Chondrocyte (in vitro differentiated cells): ENCODE data around the gene AGPAT2. TPM values are rescaled to one million over a fixed set of nuclear protein-coding genes. Genes with fewer than 3 reads are reported as not detected.

Experiments
- DNase-seq: peaks from one replicate; pipeline ENCODE4 v3.0.0; 2021; ENCODE audit warnings: mixed read lengths, low spot score
- H3K27ac Mint-ChIP-seq: one replicate; pipeline ENCODE4 v1.8.0; 2021; ENCODE audit warnings: mild to moderate bottlenecking, moderate library complexity, mixed read lengths; ENCODE audit not compliant: unreplicated experiment
- H3K27me3 Mint-ChIP-seq: 2 replicates; pipeline ENCODE4 v1.8.0; 2021; ENCODE audit warnings: low read depth, mixed read lengths
- H3K36me3 Mint-ChIP-seq: 2 replicates; pipeline ENCODE4 v1.8.0; 2021; ENCODE audit warnings: low read depth, mixed read lengths
- H3K4me1 Mint-ChIP-seq: 2 replicates; pipeline ENCODE4 v1.8.0; 2021; ENCODE audit warnings: low read depth, mild to moderate bottlenecking, mixed read lengths
- H3K4me3 Mint-ChIP-seq: one replicate; pipeline ENCODE4 v1.8.0; 2021; ENCODE audit warnings: mild to moderate bottlenecking, moderate library complexity, mixed read lengths; ENCODE audit not compliant: unreplicated experiment
- H3K9me3 Mint-ChIP-seq: 2 replicates; pipeline ENCODE4 v1.8.0; 2021; ENCODE audit warnings: low read depth, mixed read lengths
- total RNA-seq: library from RNA; stranded (reverse); gene quantifications from 3 replicates; pipeline ENCODE4 v1.2.1, GENCODE V29; 2021
- TF ChIP-seq, protein P1 (sequence below): fragments of 200-600 bp; sonication (generic); IDR thresholded peaks from 2 replicates; pipeline ENCODE4 v1.5.0; 2021; ENCODE audit warnings: antibody characterized with exemption, mild to moderate bottlenecking, moderate library complexity

Gene AGPAT2
- total RNA-seq, 1 donor from 2014 or later, result 39.8 TPM

DNA sequence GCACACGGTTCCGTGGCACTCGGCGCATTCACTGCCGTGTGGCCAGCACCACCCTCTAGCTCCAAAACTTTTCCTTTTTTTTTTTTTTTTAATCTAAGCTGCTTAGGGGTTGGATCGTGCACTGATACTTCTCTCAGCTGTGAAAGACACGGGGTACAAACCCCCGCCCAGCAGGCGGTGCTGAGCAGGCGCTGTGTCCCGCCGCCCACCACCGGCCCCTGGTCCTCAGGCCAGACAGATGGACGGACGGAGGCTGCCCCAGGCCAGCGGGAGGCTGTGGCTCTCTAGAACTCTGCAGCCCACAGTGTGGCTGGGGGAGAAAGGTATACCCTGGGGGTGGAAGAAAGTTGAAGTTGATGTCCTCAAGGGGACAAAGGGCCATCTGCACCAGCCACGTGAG is 6.2 kb downstream of the AGPAT2 start:
- TF ChIP-seq, protein P1, sequence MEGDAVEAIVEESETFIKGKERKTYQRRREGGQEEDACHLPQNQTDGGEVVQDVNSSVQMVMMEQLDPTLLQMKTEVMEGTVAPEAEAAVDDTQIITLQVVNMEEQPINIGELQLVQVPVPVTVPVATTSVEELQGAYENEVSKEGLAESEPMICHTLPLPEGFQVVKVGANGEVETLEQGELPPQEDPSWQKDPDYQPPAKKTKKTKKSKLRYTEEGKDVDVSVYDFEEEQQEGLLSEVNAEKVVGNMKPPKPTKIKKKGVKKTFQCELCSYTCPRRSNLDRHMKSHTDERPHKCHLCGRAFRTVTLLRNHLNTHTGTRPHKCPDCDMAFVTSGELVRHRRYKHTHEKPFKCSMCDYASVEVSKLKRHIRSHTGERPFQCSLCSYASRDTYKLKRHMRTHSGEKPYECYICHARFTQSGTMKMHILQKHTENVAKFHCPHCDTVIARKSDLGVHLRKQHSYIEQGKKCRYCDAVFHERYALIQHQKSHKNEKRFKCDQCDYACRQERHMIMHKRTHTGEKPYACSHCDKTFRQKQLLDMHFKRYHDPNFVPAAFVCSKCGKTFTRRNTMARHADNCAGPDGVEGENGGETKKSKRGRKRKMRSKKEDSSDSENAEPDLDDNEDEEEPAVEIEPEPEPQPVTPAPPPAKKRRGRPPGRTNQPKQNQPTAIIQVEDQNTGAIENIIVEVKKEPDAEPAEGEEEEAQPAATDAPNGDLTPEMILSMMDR, result no peak
- Mint-ChIP-seq H3K4me3 (no peak overlapping the region), H3K27me3 (no peaks in the 10 kb centered on the region), H3K4me1 (peaks cover 3% of the 10 kb centered on the region), H3K27ac (no peak overlapping the region), H3K9me3 (no peaks in the 10 kb centered on the region), H3K36me3 (peaks cover 2% of the 10 kb centered on the region)
- DNase-seq, result no peak

DNA sequence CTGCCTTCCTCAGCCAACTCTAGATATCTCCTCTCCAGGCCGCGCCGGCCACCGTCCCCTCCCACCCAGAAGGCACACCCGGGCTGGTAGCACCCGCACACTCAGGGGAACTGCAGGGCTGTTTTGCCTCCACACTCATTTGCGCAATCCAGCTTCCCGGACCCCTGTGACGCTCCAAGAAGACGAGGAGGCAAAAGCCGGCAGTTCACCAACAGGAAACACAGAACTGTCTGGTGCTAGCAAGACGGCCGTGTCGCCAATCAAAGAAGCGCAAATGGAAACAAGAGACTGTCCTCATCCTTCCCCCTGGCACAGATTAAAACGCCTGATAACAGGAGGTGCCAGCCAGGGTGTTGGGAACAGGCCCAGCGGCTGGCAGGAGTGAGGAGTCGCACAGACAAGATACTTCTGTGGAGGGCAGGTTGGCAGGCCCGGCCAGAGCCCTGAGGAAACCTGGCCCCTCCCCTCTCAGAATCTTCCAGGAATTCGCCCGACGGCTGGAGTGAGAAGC is 7.8 kb downstream of the AGPAT2 start:
- H3K36me3 Mint-ChIP-seq, result peaks cover 2% of the 10 kb centered on the region
- H3K27me3 Mint-ChIP-seq, result no peaks in the 10 kb centered on the region
- no peak overlapping the region for H3K4me3 Mint-ChIP-seq
- DNase-seq, result no peak
- no peak overlapping the region for H3K27ac Mint-ChIP-seq
- H3K9me3 Mint-ChIP-seq, result no peaks in the 10 kb centered on the region
- TF ChIP-seq, protein P1, result no peak
- H3K4me1 Mint-ChIP-seq, result no peaks in the 10 kb centered on the region

DNA sequence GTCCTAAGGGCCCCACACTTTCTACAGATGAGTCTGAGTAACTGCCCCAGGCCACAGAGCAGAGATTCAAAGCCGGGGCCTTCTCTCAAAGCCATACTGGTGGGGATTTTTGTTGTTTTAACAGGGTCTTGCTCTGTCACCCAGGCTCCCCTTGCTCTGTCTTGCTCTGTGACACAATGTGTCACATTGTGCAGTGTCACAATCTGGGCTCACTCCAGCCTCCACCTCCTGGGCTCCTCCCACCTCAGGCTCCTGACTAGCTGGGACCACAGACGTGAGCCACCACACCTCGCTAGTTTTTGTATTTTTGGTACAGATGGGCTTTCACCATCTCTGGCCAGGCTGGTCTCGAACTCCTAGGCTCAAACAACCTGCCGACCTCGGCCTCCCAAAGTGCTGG is 8.6 kb downstream of the AGPAT2 start:
- no peak for DNase-seq
- Mint-ChIP-seq H3K9me3 (no peaks in the 10 kb centered on the region), H3K4me3 (no peak overlapping the region), H3K36me3 (peaks cover 2% of the 10 kb centered on the region), H3K27ac (no peak overlapping the region), H3K4me1 (no peaks in the 10 kb centered on the region), H3K27me3 (no peaks in the 10 kb centered on the region)
- TF ChIP-seq, protein P1, result no peak

DNA sequence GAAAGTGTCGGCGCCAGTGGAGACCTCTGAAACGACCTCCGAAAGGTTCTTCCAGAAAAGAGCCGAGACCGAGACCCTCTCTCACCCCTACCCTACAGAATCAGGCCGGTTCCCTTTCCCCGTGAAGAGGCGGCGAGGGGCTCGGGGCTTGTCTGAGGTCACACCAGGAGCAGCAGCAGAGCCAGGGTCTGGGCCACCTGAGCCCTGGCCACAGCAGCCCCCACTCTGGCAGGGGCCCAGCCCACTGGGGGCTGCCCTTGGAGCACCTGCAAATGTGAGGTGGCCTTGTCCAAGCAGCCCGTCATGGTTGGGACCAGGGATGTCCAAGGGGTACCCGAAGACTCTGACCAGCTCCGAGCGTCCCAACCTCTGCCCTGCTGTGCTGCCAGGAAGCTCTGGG is 9.2 kb downstream of the AGPAT2 start:
- Mint-ChIP-seq H3K36me3 (peaks cover 2% of the 10 kb centered on the region), H3K27ac (no peak overlapping the region), H3K27me3 (no peaks in the 10 kb centered on the region), H3K4me3 (no peak overlapping the region), H3K4me1 (no peaks in the 10 kb centered on the region), H3K9me3 (no peaks in the 10 kb centered on the region)
- DNase-seq, result no peak
- TF ChIP-seq, protein P1, result no peak

DNA sequence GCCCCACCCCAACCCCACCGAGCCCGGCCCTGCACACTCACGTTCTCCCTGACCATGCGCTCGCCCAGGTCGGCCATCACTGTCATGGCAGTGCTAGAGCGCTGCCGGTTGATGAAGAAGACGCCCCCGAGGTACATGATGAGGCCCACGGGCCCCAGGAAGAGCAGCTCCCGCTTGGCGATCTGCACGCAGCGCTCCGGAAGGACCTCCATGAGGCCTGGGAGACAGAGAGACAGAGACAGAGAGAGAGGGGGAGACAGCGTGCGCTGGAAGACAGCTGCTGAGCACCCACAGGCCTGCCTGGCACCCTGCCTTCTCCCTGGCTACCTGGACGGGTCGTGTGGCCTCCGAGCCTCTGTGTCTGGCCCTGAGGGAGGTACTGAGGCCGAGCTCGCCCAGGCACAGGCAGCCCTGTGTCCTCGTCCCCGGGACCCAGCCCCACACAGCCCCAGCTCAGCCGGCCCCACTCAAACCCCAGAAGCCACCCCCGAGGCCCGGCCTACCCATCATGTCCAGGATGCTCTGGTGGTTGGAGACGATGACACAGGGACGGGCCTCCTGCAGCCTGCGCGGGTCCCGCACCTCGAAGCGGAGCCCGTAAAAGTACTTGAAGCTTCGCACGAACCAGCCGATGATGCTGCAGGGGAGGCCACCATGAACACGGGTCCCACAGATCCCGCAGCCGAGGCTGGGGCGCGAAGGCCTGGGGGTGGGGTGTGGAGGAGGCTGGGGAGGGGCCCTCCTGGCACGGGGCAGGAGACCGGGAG is 10.2 kb downstream of the AGPAT2 start:
- H3K4me3 Mint-ChIP-seq, result no peak overlapping the region
- H3K36me3 Mint-ChIP-seq, result peaks cover 2% of the 10 kb centered on the region
- no peaks in the 10 kb centered on the region for H3K9me3 Mint-ChIP-seq
- H3K4me1 Mint-ChIP-seq, result no peaks in the 10 kb centered on the region
- H3K27ac Mint-ChIP-seq, result no peak overlapping the region
- H3K27me3 Mint-ChIP-seq, result no peaks in the 10 kb centered on the region
- no peak for DNase-seq
- TF ChIP-seq, protein P1, result no peak
